ENCODE results near the gene NUP210. TPM values are rescaled to one million over a fixed set of nuclear protein-coding genes. Genes with fewer than 3 reads are reported as not detected.

Gene NUP210
- total and polyA plus RNA-seq, 2 experiments from 2014 or later, result 6.7 to 8.4 TPM

DNA sequence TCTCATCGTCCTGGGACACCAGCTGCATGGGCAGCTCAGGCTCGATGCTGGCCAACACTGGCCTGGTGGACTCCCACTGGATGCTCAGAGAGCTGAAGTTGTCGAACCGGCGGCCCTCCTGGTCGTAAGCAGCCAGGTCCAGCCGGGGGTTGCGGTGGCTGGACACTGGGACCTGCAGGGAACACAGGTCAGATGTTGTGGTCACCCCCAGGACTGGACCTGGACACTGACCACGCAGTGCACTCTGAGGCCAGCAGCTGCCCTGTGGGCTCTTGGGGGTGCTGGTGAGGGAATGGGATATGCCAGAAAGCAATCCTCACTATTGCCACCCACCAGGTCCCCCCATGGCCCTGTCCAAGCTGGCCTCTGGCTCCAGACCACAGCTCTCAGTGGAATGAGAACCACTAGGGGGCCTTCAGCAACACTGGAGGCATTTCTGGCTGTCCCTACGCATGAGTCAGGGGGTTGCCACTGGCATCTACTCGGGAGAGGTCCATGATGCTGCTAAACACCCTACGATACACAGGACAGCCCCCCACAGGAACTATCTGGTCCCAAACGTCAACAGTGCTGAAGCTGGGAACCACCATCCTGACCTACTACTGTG, 66.1 kb downstream of the NUP210 start:
- Histone ChIP-seq H3K79me2 (no peaks in the 10 kb centered on the region), H3K9me2 (replicated peaks; ENCODE audit: insufficient read depth) (no peaks in the 10 kb centered on the region), H3K4me1 (ENCODE audit: insufficient read depth) (no peaks in the 10 kb centered on the region), H3K4me3 (no peak overlapping the region), H4K20me1 (ENCODE audit: insufficient read depth, poor library complexity, severe bottlenecking) (no peaks in the 10 kb centered on the region), H3K36me3 (replicated peaks; ENCODE audit: insufficient read depth, low read depth) (no peaks in the 10 kb centered on the region), H3K9me3 (ENCODE audit: low read depth) (no peaks in the 10 kb centered on the region), H3K27ac (no peak overlapping the region), H3K27me3 (no peaks in the 10 kb centered on the region), H3K4me2 (no peak overlapping the region), H2AFZ (no peak overlapping the region)
- 85% methylated on average over 13 of the region's 13 CpGs for WGBS (ENCODE audit: low lambda C conversion rate, missing lambda C conversion rate)
- TF ChIP-seq EZH2 (IDR thresholded peaks at IDR 0.05; ENCODE audit: borderline replicate concordance), result no peak
- peak; percentile 21 for TF ChIP-seq CTCF (IDR thresholded peaks at IDR 0.05; ENCODE audit: poor library complexity)
- TF ChIP-seq EZH2phosphoT487 (IDR thresholded peaks at IDR 0.05; ENCODE audit: low read depth, severe bottlenecking, unreplicated experiment), result no peak
- DNase-seq (ENCODE audit: low spot score), result no peak

DNA sequence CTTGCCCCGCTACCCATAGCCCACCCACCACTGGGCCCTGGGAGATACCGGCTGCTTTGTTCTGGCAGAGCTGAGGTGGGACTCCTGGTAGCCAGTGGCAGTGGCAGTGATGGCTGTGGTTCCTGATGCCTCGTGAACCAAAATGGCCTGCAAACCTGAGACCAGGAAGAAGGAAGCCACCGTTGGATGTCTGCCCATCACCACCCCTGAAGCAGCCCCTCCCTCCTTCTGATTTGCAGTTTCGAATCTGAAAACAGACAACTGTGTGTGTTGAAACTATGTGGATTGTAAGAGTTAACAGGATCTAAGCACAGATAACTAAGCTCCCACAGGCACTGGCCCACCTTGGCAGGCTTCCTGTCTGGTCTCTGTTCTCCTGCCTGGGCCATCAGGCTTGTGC, 66.6 kb downstream of the NUP210 start:
- Histone ChIP-seq H3K9me3 (ENCODE audit: low read depth) (no peaks in the 10 kb centered on the region), H4K20me1 (ENCODE audit: insufficient read depth, poor library complexity, severe bottlenecking) (no peaks in the 10 kb centered on the region), H2AFZ (no peak overlapping the region), H3K4me2 (no peak overlapping the region), H3K9me2 (replicated peaks; ENCODE audit: insufficient read depth) (no peaks in the 10 kb centered on the region), H3K27me3 (no peaks in the 10 kb centered on the region), H3K4me3 (no peak overlapping the region), H3K27ac (no peak overlapping the region), H3K36me3 (replicated peaks; ENCODE audit: insufficient read depth, low read depth) (no peaks in the 10 kb centered on the region), H3K4me1 (ENCODE audit: insufficient read depth) (peaks cover 4% of the 10 kb centered on the region), H3K79me2 (no peaks in the 10 kb centered on the region)
- TF ChIP-seq CTCF (IDR thresholded peaks at IDR 0.05; ENCODE audit: poor library complexity) (no peak), EZH2phosphoT487 (IDR thresholded peaks at IDR 0.05; ENCODE audit: low read depth, severe bottlenecking, unreplicated experiment) (no peak), EZH2 (IDR thresholded peaks at IDR 0.05; ENCODE audit: borderline replicate concordance) (no peak)
- no peak for DNase-seq (ENCODE audit: low spot score)
- 88% methylated on average over 5 of the region's 5 CpGs for WGBS (ENCODE audit: low lambda C conversion rate, missing lambda C conversion rate)

GRCh38 chr3:13352621-13353131, 67.4 kb downstream of the NUP210 start:
- peaks cover 7% of the 10 kb centered on the region for H3K4me1 ChIP-seq (ENCODE audit: insufficient read depth)
- H2AFZ ChIP-seq, result no peak overlapping the region
- no peak overlapping the region for H3K27ac ChIP-seq
- no peaks in the 10 kb centered on the region for H3K79me2 ChIP-seq
- 98% methylated on average over 4 of the region's 7 CpGs for WGBS (ENCODE audit: low lambda C conversion rate, missing lambda C conversion rate)
- no peaks in the 10 kb centered on the region for H3K36me3 ChIP-seq (replicated peaks; ENCODE audit: insufficient read depth, low read depth)
- no peaks in the 10 kb centered on the region for H3K9me3 ChIP-seq (ENCODE audit: low read depth)
- no peak for TF ChIP-seq EZH2 (IDR thresholded peaks at IDR 0.05; ENCODE audit: borderline replicate concordance)
- TF ChIP-seq CTCF (IDR thresholded peaks at IDR 0.05; ENCODE audit: poor library complexity), result no peak
- no peak for TF ChIP-seq EZH2phosphoT487 (IDR thresholded peaks at IDR 0.05; ENCODE audit: low read depth, severe bottlenecking, unreplicated experiment)
- H4K20me1 ChIP-seq (ENCODE audit: insufficient read depth, poor library complexity, severe bottlenecking), result no peaks in the 10 kb centered on the region
- H3K4me2 ChIP-seq, result no peak overlapping the region
- no peaks in the 10 kb centered on the region for H3K27me3 ChIP-seq
- H3K9me2 ChIP-seq (replicated peaks; ENCODE audit: insufficient read depth), result no peaks in the 10 kb centered on the region
- H3K4me3 ChIP-seq, result no peak overlapping the region
- no peak for DNase-seq (ENCODE audit: low spot score)
